Pancreas (tissue), 10 donors: ENCODE measurements around the gene PIGW. TPM values are rescaled to one million over a fixed set of nuclear protein-coding genes. Genes with fewer than 3 reads are reported as not detected.

Source experiments
- ATAC-seq, 4 donors: fragments of 200-7000 bp; cut with Tn5 transposase; one replicate each; pipeline versions ENCODE4 v1.8.0 to v1.9.1; 2020; ENCODE audit warnings: mild to moderate bottlenecking in 4 of 4, moderate library complexity in 4 of 4
- DNase-seq, 6 donors: peaks; one replicate each; pipeline ENCODE4 v3.0.0-alpha.2; 2020
- FAIRE-seq: peaks from 2 replicates; lab custom pipeline; 2012; peaks lifted over from hg19 to GRCh38; lab: Jason Lieb, UNC
- H3K27ac ChIP-seq, 4 donors: fragments of 200-600 bp; sonication (generic); 1 replicate in 3 of 4; 2 replicates in 1 of 4; pipeline versions ENCODE4 v1.5.0 to v1.8.0; 2020
- H3K27me3 ChIP-seq, 4 donors: fragments of 200-600 bp; one replicate each; pipeline ENCODE4 v1.8.0; 2021
- H3K36me3 ChIP-seq, 3 donors: fragments of 200-600 bp; sonication (generic) in 1 of 3; one replicate each; pipeline versions ENCODE4 v1.5.0 to v1.8.0; 2020 to 2021
- H3K4me1 ChIP-seq, 3 donors: fragments of 200-600 bp; one replicate each; pipeline ENCODE4 v1.8.0; 2021
- H3K4me3 ChIP-seq, 4 donors: fragments of 200-600 bp; sonication (generic) in 2 of 4; one replicate each; pipeline versions ENCODE4 v1.5.0 to v1.8.0; 2020 to 2021
- H3K9me3 ChIP-seq, 4 donors: fragments of 200-600 bp; one replicate each; pipeline ENCODE4 v1.8.0; 2021
- WGBS, 2 donors: extraction: QIAGEN DNeasy Blood & Tissue Kit; methylation state at CpG; one replicate each; pipeline ENCODE4 v1.1.7; 2013; 5-methylcytosine and 5-hydroxymethylcytosine counted together
- intact Hi-C, 3 donors: fragments of 100-400 bp; cut with DNase I; formaldehyde crosslinking; loops; one replicate each; pipeline versions ENCODE4 v1.11.1 to v1.14.2; 2022
- polyA plus RNA-seq, 2 donors: library from polyadenylated mRNA; stranded (reverse); fragments of 200-250 nt; gene quantifications; one replicate each; pipeline ENCODE4 v1.2.3, GENCODE V29; 2013
- total RNA-seq, 6 donors: library from RNA; stranded (reverse); fragmentation: NEBNext Ultra II Directional in 4 of 6; extraction: Animal tissue kit (Norgen Biotek cat#: 25700) in 4 of 6; gene quantifications; one replicate each; pipeline versions ENCODE4 v1.2.1 to v1.2.4, GENCODE V29; 2021 to 2023
- TF ChIP-seq, protein P1 (sequence below), 4 donors: fragments of 200-600 bp; sonication (generic) in 3 of 4; IDR thresholded peaks; one replicate each; pipeline versions ENCODE4 v1.5.0 to v1.8.0; 2021; ENCODE audit warnings: antibody characterized with exemption in 4 of 4
- donor health status: healthy with polysubstance abuse.
- donor health status: DM: no; HTN: no; CAD: no; lungs with moderate emphysema.
- donor health status: DM: no; HTN: no; CAD: no.
- donor health status: control.
- donor health status: control.
- donor health status: Bipolar disorder and iron deficiency.
- donor health status: DM: yes; HTN: yes; CAD: no.
- donor health status: DM: no; HTN: no; CAD: no.
- donor health status: DM: no; HTN: no; CAD: no.
- donor health status: DM: yes; HTN: yes; CAD: no.

PIGW gene
- total and polyA plus RNA-seq, 8 donors: 1.1 to 3.9 (median 2.9) TPM

- ATAC-seq: no peak
- Histone ChIP-seq H3K27ac (no peak overlapping the region), H3K4me3 (no peak overlapping the region), H3K27me3 (no peaks in the 10 kb centered on the region), H3K4me1 (no peaks in the 10 kb centered on the region), H3K9me3 (no peaks in the 10 kb centered on the region), H3K36me3 (peaks cover 6 to 38% (median 11%) of the 10 kb centered on the region in 3 donors)
- DNase-seq: no peak
- TF ChIP-seq, protein P1, sequence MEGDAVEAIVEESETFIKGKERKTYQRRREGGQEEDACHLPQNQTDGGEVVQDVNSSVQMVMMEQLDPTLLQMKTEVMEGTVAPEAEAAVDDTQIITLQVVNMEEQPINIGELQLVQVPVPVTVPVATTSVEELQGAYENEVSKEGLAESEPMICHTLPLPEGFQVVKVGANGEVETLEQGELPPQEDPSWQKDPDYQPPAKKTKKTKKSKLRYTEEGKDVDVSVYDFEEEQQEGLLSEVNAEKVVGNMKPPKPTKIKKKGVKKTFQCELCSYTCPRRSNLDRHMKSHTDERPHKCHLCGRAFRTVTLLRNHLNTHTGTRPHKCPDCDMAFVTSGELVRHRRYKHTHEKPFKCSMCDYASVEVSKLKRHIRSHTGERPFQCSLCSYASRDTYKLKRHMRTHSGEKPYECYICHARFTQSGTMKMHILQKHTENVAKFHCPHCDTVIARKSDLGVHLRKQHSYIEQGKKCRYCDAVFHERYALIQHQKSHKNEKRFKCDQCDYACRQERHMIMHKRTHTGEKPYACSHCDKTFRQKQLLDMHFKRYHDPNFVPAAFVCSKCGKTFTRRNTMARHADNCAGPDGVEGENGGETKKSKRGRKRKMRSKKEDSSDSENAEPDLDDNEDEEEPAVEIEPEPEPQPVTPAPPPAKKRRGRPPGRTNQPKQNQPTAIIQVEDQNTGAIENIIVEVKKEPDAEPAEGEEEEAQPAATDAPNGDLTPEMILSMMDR (IDR thresholded peaks at IDR 0.05): no peak
- intact Hi-C loops: no loop called here
- 63 to 70% methylated on average over 2 of the region's 2 CpGs for WGBS, 2 donors
- no peak for FAIRE-seq
These were observed 42.0 kb downstream of the PIGW start for GRCh38 chr17:36576793-36577192.

- intact Hi-C loops: no loop called here
- ATAC-seq (no peak), FAIRE-seq (no peak), DNase-seq (no peak)
- Histone ChIP-seq H3K27me3 (no peaks in the 10 kb centered on the region), H3K9me3 (no peaks in the 10 kb centered on the region), H3K4me1 (no peaks in the 10 kb centered on the region), H3K4me3 (no peak overlapping the region), H3K36me3 (peaks cover 6 to 54% (median 11%) of the 10 kb centered on the region in 3 donors), H3K27ac (no peak overlapping the region)
- WGBS, 2 donors: 94 to 97% methylated on average over 2 of the region's 2 CpGs
- TF ChIP-seq, protein P1 (IDR thresholded peaks at IDR 0.05): no peak
These were observed 43.9 kb downstream of the PIGW start for GRCh38 chr17:36578671-36579070.

GRCh38 chr17:36583787-36584186 lies 49.0 kb downstream of the PIGW start:
- 30% methylated on average over 1 of the region's 1 CpG for WGBS, 2 donors

GRCh38 chr17:36586138-36586537 lies 51.4 kb downstream of the PIGW start:
- DNase-seq (no peak), FAIRE-seq (no peak), ATAC-seq (no peak)
- 92 to 94% methylated on average over 2 of the region's 2 CpGs for WGBS, 2 donors
- Histone ChIP-seq H3K4me3 (no peak overlapping the region), H3K36me3 (peaks cover 0 to 65% (median 28%) of the 10 kb centered on the region in 3 donors), H3K4me1 (peaks cover 0 to under 1% (median 0%) of the 10 kb centered on the region in 3 donors), H3K9me3 (no peaks in the 10 kb centered on the region), H3K27ac (no peak overlapping the region), H3K27me3 (no peaks in the 10 kb centered on the region)
- intact Hi-C loops: no loop called here
- TF ChIP-seq, protein P1 (IDR thresholded peaks at IDR 0.05): no peak

More at GRCh38 chr17:36583787-36584186, 49.0 kb downstream of the PIGW start:
- TF ChIP-seq, protein P1 (IDR thresholded peaks at IDR 0.05): no peak
- DNase-seq (no peak), FAIRE-seq (no peak), ATAC-seq (no peak)
- intact Hi-C loops: no loop called here
- no peaks in the 10 kb centered on the region for H3K4me1 ChIP-seq
- no peak overlapping the region for H3K27ac ChIP-seq
- no peaks in the 10 kb centered on the region for H3K9me3 ChIP-seq
- H3K27me3 ChIP-seq: no peaks in the 10 kb centered on the region
- no peak overlapping the region for H3K4me3 ChIP-seq
- peaks cover 9 to 85% (median 28%) of the 10 kb centered on the region in 3 donors for H3K36me3 ChIP-seq

Other genes with a start within 250 kb of the PIGW start
- gene TBC1D3G, start 211.1 kb upstream of the PIGW start, total RNA-seq: 1 to 10 TPM in 1 of 6 donors, not detected in 5; 1.6 TPM
- 10 to 100 TPM in 1 of 2 donors, under 1 TPM in 1; 0.85 to 16.7 TPM for gene TBC1D3G, start 211.1 kb upstream of the PIGW start, polyA plus RNA-seq
- not detected for gene TBC1D3H, start 146.6 kb upstream of the PIGW start, total RNA-seq
- gene TBC1D3H, start 146.6 kb upstream of the PIGW start, polyA plus RNA-seq: 1 to 10 TPM in 1 of 2 donors, not detected in 1; 2.6 TPM
- gene ZNHIT3, start 48.3 kb upstream of the PIGW start, total RNA-seq: 10 to 100 TPM; 13.6 to 19.2 (median 15.4) TPM
- 10 to 100 TPM; 20.4 to 31.8 TPM for gene ZNHIT3, start 48.3 kb upstream of the PIGW start, polyA plus RNA-seq
- gene MYO19, start 119 bp upstream of the PIGW start, total RNA-seq: 10 to 100 TPM; 16.4 to 31.9 (median 25.9) TPM
- 10 to 100 TPM; 31.1 to 46.4 TPM for gene MYO19, start 119 bp upstream of the PIGW start, polyA plus RNA-seq
- gene GGNBP2, start 9.9 kb downstream of the PIGW start, total RNA-seq: 10 to 100 TPM; 27.3 to 41.5 (median 36.7) TPM
- 10 to 100 TPM; 28.4 to 41.8 TPM for gene GGNBP2, start 9.9 kb downstream of the PIGW start, polyA plus RNA-seq
- 1 to 10 TPM; 6.5 to 9.1 (median 7.6) TPM for gene DHRS11, start 56.9 kb downstream of the PIGW start, total RNA-seq
- 10 to 100 TPM; 14.7 to 15.4 TPM for gene DHRS11, start 56.9 kb downstream of the PIGW start, polyA plus RNA-seq
- 1 to 10 TPM; 2.5 to 5.0 (median 4.4) TPM for gene MRM1, start 66.6 kb downstream of the PIGW start, total RNA-seq
- gene MRM1, start 66.6 kb downstream of the PIGW start, polyA plus RNA-seq: 1 to 10 TPM; 5.0 to 7.5 TPM